Measurements from ENCODE around the gene NTN1.

GRCh38 chr17:9021992-9022572, 772 bp downstream of the NTN1 start:
- no peak for TF ChIP-seq CTCF (IDR thresholded peaks at IDR 0.05)
- no peak for TF ChIP-seq POLR2A (IDR thresholded peaks at IDR 0.05)

All from adrenal gland (tissue), 5 donors.